Endothelial cell of hepatic sinusoid (primary cell): ENCODE data around the gene C1QL2.

Experiments
- in situ Hi-C: cut with HindIII; loops from 2 replicates; pipeline ENCODE4 v1.10.0; 2017; ENCODE audit warnings: low sequenced_read_pairs

C1QL2 gene

DNA sequence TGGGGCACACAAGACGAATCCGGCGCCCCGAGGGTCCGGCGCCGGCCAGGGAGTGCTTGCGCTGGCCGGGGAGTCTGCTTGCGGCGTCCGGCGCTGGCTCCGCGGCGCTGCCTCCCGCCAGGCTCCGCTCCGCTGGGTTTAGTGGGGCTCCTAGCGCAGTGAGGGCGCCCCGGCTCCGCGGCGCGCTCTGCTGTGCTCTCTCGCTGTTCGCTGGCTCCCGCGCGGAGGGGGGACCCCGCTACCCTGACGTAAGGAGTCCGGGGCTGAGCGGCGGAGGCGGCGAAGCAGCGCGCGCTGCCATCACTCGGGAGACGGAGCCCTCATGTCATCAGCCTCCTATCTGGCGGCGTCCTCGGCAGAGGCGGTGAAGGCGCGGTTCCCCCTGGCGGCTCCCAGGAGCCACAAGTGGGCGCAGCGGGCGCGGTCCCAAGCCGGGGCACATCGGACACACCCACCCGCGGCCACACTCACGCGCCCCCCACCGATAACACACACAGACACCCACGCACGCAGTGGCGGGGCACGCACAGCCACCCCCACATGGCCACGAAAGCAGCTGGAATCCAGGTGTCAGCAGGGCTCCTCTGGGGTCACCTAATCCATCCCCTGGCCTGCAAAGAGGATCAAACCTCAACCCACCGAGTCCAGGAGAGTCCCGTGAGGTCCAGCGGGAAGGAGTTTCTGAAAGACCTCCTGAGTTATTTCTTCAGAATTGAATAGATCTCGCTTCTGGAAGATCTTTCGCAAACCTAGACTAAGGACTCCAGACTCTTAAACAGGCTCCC lies at the start of gene C1QL2:
Gene C1QL2, minus strand, starts transcription at position 189 of the 785 bp plus-strand sequence. CDS start 482 bp downstream, outside the sequence.
- in situ Hi-C loops: no loop called here

DNA sequence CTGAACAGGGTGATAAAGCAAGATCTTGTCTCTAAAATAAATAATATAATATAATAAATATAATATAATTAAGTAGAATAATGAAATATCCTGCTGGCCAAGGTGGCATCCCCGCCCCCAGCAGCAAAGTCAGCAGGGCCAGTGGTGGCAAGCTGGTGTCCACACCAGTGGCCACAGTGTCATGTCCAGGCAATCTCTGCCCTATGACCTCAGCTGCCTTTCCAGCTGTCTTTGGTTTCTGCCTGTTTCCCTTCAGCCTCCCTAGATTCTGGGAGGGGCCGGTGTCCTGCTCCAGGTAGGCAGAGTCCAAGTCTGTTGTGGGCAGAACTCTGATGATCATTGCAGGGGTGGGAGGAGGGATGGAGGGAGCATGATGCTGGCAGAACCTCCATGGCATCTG lies 48.9 kb upstream of the C1QL2 start:
- in situ Hi-C loops: no loop called here

DNA sequence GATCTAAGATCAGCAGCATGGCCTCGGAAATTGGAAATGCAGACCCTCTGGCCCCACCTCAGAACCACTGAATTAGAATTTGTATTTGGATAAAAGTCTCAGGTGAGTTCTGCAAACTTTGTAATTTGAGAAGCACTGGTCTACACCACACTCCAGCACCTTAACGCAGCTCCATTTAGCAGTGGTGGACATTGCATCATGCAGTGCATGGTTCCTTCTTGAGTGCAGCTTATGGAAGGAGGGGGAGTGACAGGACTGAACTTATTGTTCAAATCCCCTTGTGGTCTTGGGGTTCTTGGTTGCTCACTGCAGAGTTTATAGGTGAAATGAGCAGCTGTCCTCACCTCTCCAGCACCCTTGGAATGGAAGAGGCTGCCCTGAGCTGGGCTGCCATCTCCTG lies 47.6 kb upstream of the C1QL2 start:
- in situ Hi-C loops: no loop called here

DNA sequence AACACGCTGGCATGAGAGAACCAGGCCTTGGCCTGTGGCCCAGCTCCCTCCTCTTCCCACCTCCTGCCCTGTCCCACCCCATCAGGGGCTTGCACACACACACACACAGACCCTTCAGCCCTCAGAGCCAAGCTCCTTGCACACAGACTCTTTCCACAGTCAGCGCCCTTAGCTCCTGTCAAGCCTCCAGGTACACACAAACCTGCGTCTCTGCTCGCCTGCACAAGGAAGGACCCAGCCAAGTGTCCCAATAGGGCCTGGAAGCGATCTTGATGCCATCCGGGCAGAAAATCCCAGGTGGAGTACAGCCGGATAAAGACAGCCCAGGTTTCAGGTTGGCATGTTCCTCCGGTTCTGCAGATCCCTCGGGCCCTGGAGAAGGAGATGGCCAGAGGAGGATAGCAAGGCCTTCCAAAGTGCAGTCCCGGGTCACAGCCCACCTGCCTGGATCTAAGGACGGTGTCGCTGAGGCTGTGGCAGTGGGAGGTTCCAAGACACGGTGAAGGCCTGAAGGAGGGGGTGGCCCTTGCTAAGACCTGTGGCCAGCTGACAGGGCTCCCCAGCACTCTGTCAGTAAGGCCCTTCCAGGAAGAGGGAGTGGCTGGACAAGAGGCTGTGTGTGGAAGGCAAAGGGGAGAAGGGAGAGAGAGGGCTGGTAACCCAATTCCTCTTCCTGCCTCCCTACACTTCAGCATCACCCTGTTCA lies 46.6 kb upstream of the C1QL2 start:
- in situ Hi-C loops: no loop called here

DNA sequence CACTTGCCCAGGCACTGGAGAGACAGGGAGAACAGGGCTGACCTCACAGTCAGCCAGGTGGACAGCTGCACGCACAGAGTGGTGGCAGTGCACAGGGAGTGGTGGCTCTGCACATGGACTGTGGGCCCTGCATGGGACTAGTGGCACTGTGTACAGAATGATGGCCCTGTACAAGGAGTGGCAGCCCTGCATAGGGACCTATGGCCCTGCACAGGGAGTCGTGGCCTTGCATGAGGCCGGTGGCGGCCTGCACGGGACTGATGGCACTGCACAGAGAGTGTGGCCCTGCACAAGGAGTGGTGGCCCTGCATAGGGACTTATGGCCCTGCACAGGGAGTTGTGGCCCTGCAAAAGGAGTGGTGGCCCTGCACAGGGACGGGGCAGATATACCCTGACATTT lies 46.0 kb upstream of the C1QL2 start:
- in situ Hi-C loops: no loop called here

DNA sequence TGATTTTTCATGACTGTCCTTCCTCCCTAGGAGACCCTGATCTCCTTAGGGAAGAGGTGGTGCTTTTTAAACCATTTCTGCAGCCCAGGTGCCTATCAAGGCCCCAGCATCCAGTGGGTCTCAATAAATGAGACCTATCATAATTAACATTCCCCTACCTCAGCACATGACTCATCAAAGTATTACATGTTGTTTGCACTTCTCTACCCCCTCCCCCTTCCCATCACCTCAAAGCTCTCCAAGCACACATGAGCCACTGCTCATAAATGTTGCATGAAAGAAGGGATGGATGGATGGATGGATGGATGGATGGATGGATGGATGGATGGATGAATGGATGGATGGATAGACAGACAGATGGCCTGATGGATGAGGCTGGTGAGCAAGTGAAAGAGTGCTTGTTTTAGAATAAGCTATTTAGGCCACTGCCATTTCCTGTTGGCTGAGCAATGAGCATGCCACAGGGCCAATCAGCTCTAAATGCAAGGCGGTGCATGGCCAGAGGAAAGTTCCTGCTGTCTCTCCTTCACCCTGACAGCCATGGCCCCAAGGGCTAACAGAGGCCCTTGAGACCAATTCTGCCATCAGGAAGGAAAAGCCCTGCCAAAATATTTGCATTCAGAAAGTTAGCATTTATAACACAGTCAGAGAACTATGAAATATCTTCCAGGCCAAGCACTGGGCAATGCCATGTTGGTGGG lies 44.2 kb upstream of the C1QL2 start:
- in situ Hi-C loops: no loop called here

DNA sequence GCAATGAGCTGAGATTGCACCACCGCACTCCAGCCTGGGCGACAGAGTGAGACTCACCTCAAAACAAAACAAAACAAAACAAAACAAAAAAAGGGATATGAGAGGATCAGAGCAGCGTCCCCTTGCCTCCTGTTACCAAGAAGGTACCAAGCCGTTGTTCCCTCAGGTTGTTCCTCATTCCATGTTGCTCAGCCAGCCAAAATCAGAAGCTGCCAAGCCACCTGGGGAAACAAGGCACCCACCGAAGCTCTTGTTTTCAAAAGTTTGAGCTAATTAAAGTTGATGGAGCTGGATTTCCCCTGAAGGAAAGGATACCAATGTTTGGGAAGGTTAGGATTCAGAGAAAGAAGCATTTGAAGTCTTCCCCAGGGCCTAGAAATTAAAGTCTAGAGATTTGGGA lies 43.3 kb upstream of the C1QL2 start:
- in situ Hi-C loops: no loop called here

DNA sequence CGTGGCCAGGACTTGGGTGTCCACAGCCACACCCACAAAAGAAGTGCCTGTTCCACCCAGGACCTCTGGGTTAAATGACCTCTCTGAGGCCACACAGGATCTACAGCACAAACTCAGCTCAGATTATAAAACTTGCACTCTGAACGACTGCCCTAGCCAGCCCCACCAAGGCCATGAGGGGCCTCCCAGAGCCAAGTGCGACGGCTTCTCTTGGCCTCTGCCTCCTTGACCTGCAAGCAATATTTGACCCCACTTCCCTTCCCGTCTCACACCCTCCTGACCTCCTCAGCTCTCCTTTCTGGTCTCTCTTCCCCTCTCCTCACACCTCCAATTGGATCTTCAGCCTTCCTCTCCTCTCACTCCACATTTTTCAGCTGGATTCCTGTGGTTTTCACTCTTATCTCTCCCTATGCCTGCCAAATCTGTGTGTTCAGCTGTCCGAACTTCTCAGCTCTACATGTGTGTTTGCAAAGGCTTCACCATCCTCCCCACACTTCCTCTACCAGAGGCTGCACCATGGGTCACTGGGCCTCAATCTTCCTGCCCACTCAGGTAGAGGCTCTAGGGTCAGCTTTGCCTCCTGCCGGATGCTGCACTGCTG lies 39.8 kb upstream of the C1QL2 start:
- in situ Hi-C loops: no loop called here

DNA sequence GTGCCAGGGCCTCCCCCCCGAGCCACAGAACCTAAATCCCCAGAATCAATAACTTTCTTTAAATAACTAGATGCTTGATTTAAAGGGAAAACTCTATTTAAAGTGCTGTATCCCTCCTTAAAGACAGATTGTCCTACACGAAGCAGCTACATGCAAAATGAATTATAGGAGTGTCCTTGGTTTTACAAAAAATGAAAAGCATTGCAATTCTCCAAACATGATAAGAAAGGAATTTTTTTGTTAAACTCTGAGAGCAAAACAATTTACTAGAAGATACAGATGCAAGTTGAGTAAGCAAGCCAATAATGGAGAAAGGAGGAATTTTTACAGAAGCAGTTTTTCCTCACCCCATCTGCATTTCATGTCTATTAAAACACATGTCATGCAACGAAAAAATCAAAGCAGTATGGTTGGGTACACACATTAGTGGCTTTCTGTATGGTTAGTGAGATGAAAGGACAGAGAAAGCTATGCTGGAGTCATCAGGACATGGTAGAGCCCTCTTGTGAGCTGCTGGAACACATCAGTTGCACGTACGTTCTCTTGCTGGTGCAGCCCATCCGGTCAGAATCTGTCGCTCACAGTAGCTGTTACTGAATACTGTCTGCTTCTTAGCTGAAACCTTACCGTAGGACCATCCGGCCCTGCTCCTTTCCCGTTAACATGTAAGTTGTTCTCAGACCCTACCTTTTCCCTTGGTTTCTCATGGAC lies 39.1 kb upstream of the C1QL2 start:
- in situ Hi-C loops: no loop called here

DNA sequence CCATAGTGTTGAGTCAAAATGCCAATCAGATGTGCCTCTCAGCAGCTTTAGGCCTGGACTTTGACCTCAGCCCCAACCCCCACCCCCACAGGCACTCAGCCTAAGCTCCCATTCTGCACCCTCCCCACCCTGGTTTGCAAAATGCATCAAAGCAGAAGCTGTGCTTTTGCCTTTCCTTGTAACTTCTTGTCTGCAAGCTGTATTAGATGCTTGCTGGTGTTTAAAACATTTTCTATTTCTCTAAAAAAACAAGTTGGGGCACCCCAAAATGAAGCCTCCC lies 38.5 kb upstream of the C1QL2 start:
- in situ Hi-C loops: no loop called here

DNA sequence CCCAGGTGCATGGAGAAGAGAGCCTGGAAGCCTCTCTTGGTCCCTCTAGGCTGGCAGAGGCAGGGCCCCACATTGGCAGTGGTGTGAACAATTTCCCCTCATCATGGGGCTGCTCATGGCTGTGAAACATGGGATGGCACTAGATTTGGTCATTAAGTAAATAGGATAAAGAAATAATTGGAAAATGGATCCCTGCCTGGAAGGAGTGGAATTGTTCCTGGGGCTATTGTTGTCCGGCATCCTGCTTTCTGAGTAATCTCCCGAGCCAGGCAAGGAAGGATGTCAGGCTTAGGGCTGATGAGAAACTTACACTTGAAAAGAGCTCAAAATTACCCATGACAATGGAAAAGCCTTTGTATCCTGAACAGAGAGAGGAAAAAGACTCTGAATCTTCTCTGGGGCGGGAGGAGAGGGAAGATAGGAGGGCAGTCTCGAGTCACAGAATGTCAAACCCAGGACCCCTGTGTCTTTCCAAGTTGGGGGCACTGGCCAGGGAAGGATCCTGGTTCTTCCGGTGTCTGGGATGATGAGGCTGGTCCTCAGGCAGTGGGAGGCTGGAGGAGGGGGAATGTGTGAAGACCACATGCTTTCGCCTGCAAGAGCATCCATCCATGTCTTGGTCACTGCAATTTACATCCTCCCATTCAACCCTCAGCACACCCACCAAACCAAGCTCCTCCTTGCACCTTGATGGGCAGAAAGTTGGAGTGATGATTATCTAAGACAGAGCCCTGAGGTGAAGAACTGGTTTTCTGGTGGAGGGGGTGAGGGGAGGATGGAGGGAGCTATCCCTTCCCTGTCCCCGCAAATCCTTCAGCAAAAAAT lies 38.0 kb upstream of the C1QL2 start:
- in situ Hi-C loops: no loop called here

DNA sequence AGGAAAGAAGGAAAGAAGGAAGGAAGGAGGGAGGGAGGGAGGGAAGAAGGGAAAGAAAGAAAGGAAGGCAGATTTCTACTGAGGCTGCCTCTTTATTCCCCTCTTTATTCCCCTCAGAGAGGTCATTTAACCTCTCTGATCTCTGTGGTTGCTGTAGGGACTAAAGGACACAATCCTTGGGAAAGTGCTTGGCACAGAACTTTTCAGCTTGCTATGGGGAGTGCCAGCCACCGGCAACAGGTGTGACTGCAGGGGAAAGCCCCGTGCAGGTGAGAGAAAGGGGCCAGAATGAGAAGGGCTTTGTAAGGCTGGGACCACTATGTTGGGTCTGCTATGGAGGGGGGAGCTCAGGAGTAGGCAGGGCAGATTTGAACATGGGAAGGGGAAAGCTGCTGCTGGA lies 37.3 kb upstream of the C1QL2 start:
- in situ Hi-C loops: no loop called here

DNA sequence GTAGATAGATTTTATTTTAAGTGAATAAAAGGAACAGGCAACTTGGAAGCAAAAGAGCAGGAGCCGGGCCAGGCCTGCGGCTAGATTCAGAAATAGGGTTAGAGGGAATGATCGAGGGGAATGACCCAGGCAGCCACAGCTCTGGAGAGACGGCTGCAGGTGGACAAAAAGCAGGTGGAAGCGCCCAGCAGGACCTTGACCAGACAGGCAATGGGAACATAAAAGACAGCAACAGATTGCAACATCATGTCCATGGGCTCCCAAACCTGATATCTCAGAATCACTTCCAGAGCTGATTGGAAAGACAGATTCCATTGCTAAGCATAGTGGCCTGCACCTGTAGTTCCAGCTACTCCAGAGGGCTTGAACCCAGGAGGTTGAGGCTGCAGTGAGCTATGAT lies 36.5 kb upstream of the C1QL2 start:
- in situ Hi-C loops: no loop called here

DNA sequence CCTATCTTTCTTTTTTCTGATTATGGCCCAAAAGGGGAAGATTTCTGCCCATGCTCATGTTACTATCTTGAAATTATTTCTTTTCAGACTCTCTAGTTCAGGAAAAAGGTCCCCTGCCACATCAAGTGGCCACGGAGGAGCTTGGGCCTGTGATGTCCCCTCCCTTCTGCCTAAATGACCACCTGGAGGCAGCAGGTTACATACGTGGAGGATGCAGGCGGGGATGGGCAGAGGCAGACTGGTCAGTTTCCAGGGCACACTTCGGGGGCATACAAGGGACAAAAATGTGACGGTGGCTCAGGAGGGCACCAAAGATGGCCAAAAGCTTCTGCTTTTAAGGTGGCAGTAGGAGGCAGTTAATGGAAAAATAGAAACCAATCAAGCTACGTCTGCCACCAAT lies 34.3 kb upstream of the C1QL2 start:
- in situ Hi-C loops: no loop called here

DNA sequence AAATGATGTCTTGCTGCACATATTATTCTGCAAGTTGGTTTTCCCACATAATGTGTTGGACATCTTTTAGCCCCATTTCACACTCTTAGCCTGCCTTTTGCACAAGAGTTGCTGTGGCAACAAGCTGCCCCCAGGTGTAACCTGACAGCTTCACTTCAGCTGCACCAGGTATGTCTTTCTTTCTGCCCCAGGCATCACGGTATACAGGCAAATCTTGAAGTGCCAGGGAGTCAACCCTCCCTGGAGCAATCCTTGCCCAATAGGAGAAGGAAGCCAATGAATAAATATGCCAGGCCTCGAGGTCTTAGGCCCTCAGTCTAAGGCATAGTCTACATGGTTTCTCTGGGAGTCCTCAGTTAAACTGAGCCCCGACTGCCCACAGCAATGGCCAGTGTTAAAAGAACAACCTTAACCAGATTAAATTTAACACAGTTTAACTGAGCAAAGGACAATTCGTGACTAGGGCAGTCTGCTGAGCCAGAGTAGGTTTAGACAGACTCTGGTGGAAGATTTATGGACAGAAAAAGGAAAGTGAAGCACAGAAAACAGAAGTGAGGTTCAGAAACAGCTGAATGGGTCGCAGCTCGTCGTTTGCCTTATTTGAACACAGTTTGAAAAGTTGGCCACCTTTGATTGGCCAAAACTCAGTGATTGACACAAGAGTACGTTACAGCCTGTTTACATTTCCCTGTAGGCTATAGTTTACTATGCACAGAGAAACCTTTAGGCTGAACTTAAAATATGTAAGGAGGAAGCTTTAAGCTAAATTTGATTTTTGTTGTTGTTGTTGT lies 32.0 kb upstream of the C1QL2 start:
- in situ Hi-C loops: no loop called here

DNA sequence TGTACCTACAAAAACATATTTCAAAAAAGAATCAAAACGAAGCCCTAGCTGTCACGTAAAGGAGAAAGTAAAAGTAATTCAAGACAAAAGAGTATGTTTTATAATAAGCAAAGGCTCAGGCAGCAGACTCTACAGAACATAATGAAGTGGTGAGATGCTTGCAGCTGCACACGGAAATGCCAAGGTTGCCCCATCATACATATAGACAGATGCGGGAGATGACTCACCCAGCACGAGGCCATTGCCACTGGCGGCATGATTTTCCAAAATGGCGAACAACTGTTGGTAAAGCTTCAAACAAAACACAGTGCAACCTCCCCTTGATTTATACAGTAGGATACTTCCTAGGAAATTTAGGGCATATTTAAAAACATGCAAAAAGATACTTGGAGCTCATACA lies 26.0 kb upstream of the C1QL2 start:
- in situ Hi-C loops: loop anchor here (5.0 kb wide), 1 partner anchor 67 kb away; no protein-coding TSS in a partner anchor

DNA sequence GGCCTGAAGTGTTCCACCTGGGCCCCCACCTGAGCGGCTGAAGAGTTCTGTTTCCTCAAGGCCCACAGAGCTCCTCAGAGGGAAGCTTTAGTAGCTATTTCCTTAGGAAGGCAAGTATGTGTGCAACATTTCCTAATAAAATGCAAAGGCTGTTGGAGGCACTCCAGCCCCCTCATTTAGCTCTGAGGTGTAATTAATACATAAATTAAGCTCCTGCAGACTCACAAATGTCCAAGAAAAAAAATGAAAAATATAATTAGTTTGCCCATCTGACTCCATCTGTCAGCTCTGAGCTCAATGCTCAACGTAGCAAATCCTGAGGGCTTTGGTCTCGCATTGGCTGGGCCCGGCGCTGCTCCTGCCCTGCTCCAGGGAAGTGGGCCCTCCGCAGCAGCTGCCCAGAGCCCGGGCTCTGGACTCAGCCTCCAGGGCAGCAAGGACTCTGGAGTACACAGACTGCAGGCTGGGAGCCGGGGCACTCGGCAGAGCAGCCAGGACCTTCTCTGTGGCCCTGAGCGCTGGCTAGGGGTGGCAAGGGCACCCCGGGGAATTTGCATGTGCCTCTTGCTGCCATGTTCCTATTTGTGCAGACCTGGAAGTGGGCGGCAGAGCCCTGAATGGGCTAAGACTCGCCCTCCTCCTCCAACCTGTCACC lies 23.4 kb upstream of the C1QL2 start:
- in situ Hi-C loops: loop anchor here (5.0 kb wide), 1 partner anchor 65 kb away; no protein-coding TSS in a partner anchor

DNA sequence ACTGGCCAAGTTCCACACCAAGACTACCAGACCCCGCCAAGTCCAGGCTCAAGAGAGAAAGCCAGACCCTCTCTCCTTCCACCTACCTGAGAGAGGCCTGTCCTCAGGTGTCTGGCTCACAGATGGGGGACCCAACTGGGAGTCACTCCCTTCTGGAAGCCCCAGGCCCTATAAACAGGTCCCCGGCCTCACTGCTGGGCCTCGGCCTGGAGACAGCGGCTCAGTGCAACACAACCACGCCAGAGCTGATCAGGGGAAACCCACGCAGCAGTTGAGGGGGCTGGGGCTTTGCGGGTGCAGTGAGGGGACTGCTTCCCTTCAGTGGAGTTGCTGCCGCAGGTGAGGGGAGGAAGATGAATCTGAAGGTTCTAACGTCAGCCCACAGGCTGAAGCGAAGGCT lies 22.8 kb upstream of the C1QL2 start:
- in situ Hi-C loops: loop anchor here (5.0 kb wide), 1 partner anchor 64 kb away; no protein-coding TSS in a partner anchor

DNA sequence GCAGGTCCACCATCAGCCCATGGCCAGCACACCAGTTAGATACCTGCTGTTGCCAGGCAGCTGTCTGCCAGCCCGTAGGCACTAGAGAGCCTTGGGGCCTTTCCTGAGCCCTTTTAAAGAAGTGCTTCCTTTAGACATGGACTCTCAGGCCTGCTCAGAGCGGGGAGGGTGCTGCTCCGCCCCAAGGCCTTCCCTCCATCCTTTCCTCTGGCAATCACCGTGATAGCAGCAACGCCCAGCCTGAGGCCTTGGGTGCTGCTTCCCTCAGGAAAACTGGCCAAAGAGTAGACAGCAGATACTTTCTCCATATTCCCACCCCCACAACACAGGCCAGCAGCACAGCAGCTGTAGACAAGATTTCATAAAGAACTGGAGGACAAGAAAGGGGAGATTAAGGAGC lies 22.3 kb upstream of the C1QL2 start:
- in situ Hi-C loops: loop anchor here (5.0 kb wide), 1 partner anchor 64 kb away; no protein-coding TSS in a partner anchor
